22Rv1 (cell line): ENCODE measurements around the gene CTNND2.

Experiments
- CTCF ChIP-seq: fragments of 450-650 bp; IDR thresholded peaks from 2 replicates; pipeline ENCODE4 v1.5.1; 2017; ENCODE audit warnings: mild to moderate bottlenecking
- ZFX ChIP-seq: fragments of 450-650 bp; IDR thresholded peaks from 2 replicates; pipeline ENCODE4 v1.6.1; 2017; ENCODE audit warnings: antibody characterized with exemption, borderline replicate concordance

GRCh38 chr5:11888221-11888620 lies 16.0 kb downstream of the CTNND2 start:
- TF ChIP-seq CTCF: no peak
- no peak for TF ChIP-seq ZFX
